Measurements from ENCODE around the gene SERTM2. TPM values are rescaled to one million over a fixed set of nuclear protein-coding genes. Genes with fewer than 3 reads are reported as not detected.

SERTM2 gene
- total RNA-seq (2014; rRNA removed; shearing (Covaris generic); ENCODE audit: low replicate concordance): not detected in 2 replicates

DNA sequence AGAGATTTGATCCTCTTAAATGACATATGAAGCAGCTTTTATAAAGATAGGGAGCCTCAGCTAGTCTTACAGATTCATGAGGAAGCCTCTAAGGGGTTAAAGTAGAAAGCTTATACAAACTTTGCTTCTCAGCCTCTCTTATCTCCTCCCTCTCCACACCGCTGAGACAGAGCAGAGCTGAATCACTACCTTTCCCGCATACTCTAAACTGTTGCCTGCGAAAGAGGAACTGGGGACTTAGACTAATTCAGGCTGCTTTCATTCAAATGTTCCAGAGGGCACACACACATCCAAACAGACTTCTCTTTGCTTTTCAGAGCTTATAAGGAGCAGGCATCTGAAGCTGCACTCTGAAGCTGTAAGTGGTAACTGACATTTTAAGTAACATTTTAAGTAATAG is at the start of gene SERTM2:
Gene SERTM2, plus strand, starts transcription at position 169 of the 400 bp plus-strand sequence. CDS start 7,213 bp downstream, outside the sequence.
- no peak within 1 kb of the TSS for H3K4me3 ChIP-seq
- H3K27me3 ChIP-seq: no peaks in the 10 kb centered on the region
- H3K9me3 ChIP-seq: no peaks in the 10 kb centered on the region
- H3K36me3 ChIP-seq: no peaks in the 10 kb centered on the region
- no peak for DNase-seq

DNA sequence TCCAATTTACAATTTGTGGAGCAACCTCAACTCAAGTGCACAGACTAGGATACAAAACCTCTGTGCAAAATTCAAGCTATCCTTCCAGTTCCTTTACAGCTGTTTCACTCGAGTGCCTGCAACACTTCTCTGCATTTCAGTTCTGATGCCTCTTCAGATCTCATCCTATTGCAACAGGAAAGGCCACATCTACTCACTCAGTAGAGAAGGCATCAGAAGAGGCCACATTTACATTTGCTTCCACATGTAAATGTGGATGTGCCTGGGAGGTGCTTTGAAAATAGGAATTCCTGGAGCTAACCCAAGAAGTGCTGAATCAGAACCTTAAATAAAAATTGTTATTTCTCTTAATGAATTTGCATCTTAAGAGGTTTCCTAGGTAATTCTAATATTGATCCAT is 45.8 kb upstream of the SERTM2 start:
- no peaks in the 10 kb centered on the region for H3K36me3 ChIP-seq
- no peaks in the 10 kb centered on the region for H3K9me3 ChIP-seq
- H3K4me3 ChIP-seq: no peak overlapping the region
- no peak for DNase-seq
- no peaks in the 10 kb centered on the region for H3K27me3 ChIP-seq

DNA sequence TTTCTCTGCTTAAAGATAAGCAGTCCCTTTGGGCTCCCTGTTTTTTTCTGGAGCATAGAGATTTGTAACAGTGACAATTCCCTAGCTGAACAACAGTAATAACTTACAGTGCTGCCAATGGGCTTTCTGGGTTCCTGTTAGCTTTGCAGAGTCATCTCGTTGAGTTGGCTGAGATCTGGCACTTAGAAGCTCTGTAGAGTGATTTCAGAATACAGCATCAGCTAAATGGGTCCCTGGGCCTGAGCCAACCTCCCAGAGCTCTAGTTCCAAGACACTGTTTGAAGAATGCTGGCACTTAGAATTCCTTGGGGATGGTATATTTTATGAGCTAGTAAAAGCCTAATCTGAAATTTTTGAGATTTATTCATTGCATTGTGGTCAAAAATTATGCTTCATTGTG is 43.5 kb upstream of the SERTM2 start:
- H3K9me3 ChIP-seq: no peaks in the 10 kb centered on the region
- H3K4me3 ChIP-seq: no peak overlapping the region
- DNase-seq: peak; percentile 3
- H3K36me3 ChIP-seq: no peaks in the 10 kb centered on the region
- H3K27me3 ChIP-seq: no peaks in the 10 kb centered on the region

DNA sequence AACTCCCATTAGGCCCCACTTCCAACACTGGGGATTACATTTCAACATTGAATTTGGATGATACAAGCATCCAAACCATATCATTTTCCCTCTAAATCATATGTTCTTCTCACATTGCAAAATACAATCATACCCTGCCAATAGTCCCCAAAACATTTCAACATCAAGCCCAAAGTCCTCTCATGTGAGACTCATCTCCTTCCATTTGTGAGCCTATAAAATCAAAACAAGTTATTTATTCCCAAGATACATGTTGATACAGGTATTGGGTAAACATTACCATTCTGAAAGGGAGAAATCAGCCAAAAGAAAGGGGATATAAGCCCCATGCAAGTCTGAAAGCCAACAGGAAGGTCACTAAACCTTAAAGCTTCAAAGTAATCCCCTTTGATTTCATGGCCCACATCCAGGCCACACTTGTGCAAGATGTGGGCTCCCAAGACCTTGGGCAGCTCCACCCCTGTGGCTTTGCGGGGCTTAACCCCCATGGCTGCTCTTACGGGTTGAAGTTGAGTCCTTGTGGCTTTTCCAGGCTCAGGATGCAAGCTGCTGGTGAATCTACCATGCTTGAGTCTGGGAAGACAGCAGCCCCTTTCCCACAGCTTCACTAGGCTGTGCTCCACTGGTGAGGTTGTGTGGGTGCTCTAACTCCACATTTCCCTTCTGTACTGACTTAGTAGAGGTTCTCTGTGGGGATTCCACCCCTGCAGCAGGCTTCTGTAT is 40.6 kb upstream of the SERTM2 start:
- DNase-seq: no peak
- no peaks in the 10 kb centered on the region for H3K36me3 ChIP-seq
- no peaks in the 10 kb centered on the region for H3K27me3 ChIP-seq
- H3K4me3 ChIP-seq: no peak overlapping the region
- H3K9me3 ChIP-seq: no peaks in the 10 kb centered on the region

DNA sequence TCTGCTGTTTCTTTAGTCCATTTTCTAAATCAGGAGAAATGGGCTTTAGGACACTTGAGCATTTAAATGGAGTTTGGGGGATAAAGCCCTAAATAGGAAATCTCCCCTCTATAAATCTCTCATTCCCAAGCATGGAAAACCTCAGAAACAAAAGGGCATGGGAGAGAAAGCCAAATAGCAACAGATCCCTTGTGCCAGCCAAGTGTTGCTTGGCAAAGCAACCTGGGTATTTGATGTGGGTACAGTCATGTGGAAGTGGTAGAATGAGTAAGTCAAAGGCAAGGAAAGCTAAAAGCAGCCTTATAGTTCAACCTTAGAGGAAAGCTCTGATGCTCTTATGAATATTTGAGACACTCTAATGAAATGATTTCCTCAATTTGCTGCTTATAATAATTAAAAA is 29.5 kb upstream of the SERTM2 start:
- no peaks in the 10 kb centered on the region for H3K36me3 ChIP-seq
- no peak for DNase-seq
- H3K27me3 ChIP-seq: no peaks in the 10 kb centered on the region
- no peak overlapping the region for H3K4me3 ChIP-seq
- no peaks in the 10 kb centered on the region for H3K9me3 ChIP-seq

DNA sequence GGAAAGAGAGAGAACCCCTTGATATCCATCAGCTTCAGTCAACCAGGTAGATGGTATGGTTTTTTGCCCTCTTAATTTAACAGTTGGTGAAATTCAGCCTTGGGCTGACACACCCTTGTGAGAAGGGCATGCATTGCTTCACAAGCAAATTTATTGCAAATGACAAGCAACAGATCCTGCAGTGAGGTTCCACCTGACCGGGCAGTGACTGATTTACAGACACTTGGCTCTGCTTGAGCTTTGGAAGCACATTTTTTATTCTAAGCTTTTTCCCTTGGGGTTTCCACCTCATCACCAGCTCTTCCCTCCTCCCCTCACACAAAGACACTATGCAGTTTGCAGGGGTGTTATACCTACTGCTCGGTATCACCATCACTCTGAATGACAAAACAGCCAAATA is 28.3 kb upstream of the SERTM2 start:
- Histone ChIP-seq H3K36me3 (no peaks in the 10 kb centered on the region), H3K27me3 (no peaks in the 10 kb centered on the region), H3K9me3 (no peaks in the 10 kb centered on the region), H3K4me3 (no peak overlapping the region)
- no peak for DNase-seq

DNA sequence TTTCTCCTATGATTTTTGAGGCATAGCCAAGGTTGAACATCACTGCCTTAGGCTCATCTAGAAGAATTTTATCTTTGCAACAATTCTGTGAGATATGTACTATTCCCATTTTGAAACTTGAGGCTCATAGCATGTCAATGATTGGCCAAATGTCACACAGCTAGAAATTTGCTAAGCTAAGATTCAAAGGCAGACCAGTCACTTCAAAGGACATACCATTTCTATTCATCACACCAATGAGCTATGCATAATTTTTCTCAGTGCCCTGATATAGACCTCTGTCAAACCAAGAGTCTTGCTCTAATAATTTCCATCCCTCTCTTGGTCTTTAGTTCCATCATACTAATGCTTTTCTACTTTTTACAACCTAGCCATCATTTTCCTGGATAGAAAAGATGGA is 27.6 kb upstream of the SERTM2 start:
- H3K4me3 ChIP-seq: no peak overlapping the region
- H3K36me3 ChIP-seq: no peaks in the 10 kb centered on the region
- no peaks in the 10 kb centered on the region for H3K27me3 ChIP-seq
- no peaks in the 10 kb centered on the region for H3K9me3 ChIP-seq
- DNase-seq: no peak

DNA sequence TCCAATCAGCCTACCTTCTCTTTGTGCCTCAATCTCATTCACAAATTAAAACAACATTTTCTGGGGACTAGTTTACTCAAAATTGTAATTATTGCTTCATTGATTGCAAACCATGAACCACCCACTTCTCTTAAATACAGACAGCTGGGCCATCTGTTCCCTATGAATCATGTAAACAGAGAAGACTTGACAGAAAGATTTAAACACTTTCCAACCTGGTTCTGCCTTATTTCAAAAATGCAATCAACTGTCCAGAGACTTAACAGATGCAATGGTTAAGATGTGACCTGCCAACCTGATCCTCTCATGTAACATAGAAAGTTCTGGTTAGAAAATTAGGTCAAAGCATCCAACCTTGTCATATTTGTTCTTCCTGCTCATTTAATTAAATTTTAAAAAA is 20.8 kb upstream of the SERTM2 start:
- H3K9me3 ChIP-seq: no peaks in the 10 kb centered on the region
- H3K4me3 ChIP-seq: no peak overlapping the region
- no peaks in the 10 kb centered on the region for H3K27me3 ChIP-seq
- no peak for DNase-seq
- no peaks in the 10 kb centered on the region for H3K36me3 ChIP-seq

DNA sequence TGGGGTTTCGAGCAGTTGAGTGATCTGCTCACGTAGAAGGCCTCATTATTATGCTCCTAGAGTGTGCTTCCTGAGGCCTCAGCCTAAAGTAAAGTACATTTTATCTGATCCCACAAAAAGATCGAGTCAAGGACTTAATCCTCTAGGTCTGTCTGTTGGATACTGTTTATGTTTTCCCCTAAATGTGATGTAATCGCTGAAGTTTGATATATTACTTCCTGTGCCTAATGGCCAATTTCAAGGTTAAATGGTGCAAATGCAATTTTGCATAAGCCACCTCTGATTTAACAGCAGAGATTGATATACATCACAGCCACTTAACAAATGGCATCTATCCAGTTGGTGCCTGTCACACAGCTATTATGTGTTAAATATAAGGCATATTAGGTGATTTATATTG is 19.4 kb upstream of the SERTM2 start:
- no peak for DNase-seq
- H3K9me3 ChIP-seq: no peaks in the 10 kb centered on the region

DNA sequence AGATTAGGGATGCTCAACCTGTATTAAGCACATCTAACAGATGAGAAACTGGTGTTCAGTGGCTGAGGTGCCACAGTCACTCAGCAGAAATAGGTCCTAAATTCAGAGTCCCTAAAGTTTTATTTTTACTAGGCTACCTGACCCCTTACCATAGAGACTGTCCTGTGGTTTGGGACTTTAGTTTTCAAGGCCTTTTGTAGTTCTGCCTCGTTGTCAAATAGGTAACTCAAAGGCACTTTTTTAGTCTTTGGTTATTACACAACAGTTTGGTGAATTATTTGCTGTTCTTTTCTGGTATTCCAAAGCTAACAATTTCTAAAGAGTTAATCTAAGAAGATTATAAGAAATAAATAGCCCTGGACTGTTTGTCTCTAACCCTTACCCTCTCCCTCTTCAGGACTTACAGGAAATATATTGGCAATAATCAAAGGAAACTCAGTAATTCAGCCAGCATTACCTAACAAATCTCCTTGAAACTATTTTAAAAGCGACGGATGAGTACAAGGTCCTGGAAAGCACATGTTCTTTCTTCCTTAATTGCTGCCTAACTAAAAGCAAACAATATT is 12.8 kb upstream of the SERTM2 start:
- no peak for DNase-seq
- Histone ChIP-seq H3K4me3 (no peak overlapping the region), H3K36me3 (no peaks in the 10 kb centered on the region), H3K27me3 (no peaks in the 10 kb centered on the region), H3K9me3 (no peaks in the 10 kb centered on the region)

More for the DNA sequence above, 19.4 kb upstream of the SERTM2 start:
- no peak overlapping the region for H3K4me3 ChIP-seq
- no peaks in the 10 kb centered on the region for H3K36me3 ChIP-seq
- no peaks in the 10 kb centered on the region for H3K27me3 ChIP-seq

DNA sequence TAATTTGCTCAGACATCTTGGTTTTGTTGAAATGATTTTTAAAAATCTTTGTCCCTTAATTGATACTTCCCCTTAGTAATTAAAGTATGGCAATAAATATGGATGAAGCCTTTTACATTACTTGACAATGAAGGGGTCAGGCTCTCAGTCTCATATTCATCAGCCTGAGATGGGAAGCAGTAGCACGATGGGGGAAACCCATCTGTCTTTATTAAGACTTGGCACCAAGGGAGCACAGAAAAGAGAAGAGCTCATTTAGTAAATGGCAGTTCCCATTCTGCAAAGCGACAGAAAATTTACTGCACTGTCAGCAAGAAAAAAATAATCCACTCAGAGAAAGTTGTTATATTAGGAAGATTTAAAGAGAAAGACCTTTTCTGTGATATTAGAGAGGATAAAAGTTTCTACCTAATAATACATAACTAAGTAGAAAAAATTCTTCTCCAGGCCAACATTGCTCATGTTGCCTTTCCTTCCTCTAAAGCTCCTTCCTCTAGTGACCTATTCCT is 7.9 kb upstream of the SERTM2 start:
- no peaks in the 10 kb centered on the region for H3K27me3 ChIP-seq
- H3K4me3 ChIP-seq: no peak overlapping the region
- no peaks in the 10 kb centered on the region for H3K9me3 ChIP-seq
- H3K36me3 ChIP-seq: no peaks in the 10 kb centered on the region
- no peak for DNase-seq

DNA sequence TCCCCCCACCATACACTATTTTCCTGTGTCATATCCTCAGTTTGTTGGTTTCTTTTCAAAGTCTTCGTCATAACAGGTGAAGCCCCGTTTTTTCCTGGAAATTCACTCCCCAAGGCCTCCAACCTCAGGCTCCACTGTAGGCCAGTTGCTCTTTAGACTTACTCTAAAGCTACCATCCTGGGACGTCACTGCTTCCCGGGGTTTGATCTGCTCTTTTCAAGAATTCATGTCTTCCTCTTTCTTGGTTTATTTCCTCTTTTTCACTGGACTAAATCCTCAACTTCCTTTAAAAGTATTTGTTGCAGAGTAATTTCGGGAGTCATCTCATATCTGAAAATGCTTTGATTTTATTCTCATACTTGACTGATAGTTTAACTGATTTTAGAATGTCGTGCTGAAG is 6.5 kb upstream of the SERTM2 start:
- H3K9me3 ChIP-seq: no peaks in the 10 kb centered on the region
- H3K27me3 ChIP-seq: no peaks in the 10 kb centered on the region
- DNase-seq: no peak
- H3K4me3 ChIP-seq: no peak overlapping the region
- no peaks in the 10 kb centered on the region for H3K36me3 ChIP-seq

DNA sequence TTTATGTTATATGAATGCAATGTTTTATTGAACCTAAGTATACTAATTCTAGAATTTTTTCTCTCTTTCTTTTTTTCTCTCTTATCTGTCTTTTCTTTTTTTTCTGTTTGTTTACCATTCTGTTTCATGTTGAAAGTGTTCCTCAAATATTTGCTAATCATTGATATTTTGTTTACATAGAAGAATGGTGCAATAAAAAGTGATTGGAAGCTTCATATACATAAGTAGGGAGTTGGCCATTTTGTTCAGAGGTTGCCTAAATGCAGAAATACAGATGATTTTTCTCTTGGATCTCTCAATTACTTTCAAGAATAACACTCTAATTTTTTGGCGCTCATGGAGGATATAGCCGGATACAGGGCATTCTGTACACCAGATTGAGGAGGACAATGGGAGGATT is 5.7 kb upstream of the SERTM2 start:
- no peak for DNase-seq
- H3K36me3 ChIP-seq: no peaks in the 10 kb centered on the region
- no peaks in the 10 kb centered on the region for H3K9me3 ChIP-seq
- H3K27me3 ChIP-seq: no peaks in the 10 kb centered on the region
- no peak overlapping the region for H3K4me3 ChIP-seq

DNA sequence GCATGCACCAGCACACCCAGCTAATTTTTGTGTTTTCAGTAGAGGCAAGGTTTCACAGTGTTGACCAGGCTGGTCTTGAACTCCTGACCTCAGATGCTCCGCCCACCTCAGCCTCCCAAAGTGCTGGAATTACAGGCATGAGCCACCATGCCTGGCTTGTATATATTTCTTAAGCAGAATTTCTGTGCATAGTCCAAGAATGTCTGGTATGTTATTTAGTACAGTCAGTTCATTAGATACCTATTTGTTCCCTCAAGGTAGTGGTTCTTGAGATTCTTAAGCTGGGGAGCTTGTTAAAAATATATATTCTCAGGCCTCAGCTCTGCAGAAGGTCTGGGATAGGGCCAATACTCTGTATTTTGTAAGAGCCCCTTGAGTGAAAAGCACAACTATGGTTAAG is 4.6 kb upstream of the SERTM2 start:
- Histone ChIP-seq H3K4me3 (no peak overlapping the region), H3K9me3 (no peaks in the 10 kb centered on the region), H3K27me3 (no peaks in the 10 kb centered on the region), H3K36me3 (no peaks in the 10 kb centered on the region)
- DNase-seq: no peak

DNA sequence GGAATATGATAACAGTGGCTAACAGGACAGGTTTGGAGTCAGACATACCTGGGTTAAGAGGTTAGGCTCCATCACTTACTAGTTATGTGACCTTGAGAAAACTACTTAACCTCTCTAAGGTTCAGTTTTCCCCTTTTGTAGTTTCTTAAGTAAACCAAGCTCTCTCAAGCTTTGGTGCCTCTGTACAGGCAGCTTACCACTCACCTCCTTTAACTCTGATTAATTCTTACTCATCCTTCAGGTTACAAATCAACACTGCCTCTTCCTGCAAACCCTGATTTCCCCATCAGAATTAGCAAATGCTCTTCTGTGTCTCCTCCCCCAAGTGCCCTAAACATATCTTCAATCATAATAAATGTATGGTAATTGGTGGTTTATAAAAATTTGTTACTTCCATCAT is 3.5 kb upstream of the SERTM2 start:
- H3K9me3 ChIP-seq: no peaks in the 10 kb centered on the region
- H3K4me3 ChIP-seq: no peak overlapping the region
- H3K27me3 ChIP-seq: no peaks in the 10 kb centered on the region
- no peaks in the 10 kb centered on the region for H3K36me3 ChIP-seq
- DNase-seq: no peak

DNA sequence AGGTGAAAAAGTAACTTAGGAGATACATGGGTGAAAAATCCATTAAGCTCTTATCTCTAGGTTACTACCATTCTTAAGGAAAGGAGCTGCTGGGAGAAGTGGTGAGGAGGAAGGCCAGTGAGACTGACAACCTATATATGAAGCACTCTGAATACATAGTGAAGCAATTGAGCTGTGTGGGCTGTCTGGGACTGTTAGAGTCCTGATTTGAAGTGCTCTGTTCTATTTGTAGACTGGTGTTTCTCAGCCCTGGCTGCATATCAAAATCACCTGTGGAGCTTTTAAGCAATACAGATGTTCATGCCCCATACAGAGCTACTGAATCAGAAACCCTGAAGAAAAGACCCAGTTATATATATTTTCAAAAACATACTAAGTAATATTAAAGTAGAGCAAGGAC is 3.9 kb downstream of the SERTM2 start:
- Histone ChIP-seq H3K9me3 (no peaks in the 10 kb centered on the region), H3K27me3 (no peaks in the 10 kb centered on the region), H3K36me3 (no peaks in the 10 kb centered on the region), H3K4me3 (no peak overlapping the region)
- no peak for DNase-seq

DNA sequence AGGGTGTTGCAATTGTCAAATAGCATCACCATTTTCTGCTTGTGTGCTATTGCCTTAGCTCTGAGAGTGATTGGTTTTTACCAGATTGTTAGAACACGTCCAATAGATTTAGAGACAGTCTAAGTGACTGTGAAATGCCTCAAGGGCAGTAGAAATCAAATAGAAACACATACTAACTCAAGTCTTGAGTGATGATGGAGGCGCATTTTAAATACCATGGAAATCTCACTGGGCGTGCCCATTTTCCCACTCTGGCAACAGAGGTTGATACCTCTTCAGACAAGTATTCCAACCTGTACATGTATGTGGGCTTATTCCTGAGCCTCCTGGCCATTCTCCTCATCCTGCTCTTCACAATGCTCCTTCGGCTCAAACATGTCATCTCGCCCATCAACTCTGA is 7.2 kb downstream of the SERTM2 start:
- DNase-seq: no peak
- Histone ChIP-seq H3K36me3 (no peaks in the 10 kb centered on the region), H3K4me3 (no peak overlapping the region), H3K9me3 (no peaks in the 10 kb centered on the region), H3K27me3 (no peaks in the 10 kb centered on the region)

DNA sequence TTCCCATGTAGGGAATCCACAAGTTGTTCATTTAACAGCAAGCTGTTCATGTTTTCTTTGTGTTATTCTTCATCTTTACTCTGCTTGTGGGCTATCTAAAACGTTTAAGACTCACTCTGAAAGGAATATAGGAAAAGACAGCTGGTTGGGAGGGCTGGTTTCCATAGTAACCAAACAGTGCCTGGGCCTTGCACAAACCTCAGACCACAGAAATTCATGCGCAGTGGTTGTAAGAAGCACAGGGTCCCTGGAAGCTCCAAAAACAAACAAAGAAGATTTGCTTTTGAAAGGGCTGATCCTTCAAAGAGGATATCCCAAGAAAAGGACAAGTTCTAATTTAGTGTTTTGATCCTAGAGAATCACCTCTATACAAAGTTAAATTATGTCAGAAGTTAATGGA is 7.8 kb downstream of the SERTM2 start:
- DNase-seq: no peak

More for the DNA sequence above, 7.8 kb downstream of the SERTM2 start:
- no peak overlapping the region for H3K4me3 ChIP-seq
- H3K27me3 ChIP-seq: no peaks in the 10 kb centered on the region
- no peaks in the 10 kb centered on the region for H3K9me3 ChIP-seq
- no peaks in the 10 kb centered on the region for H3K36me3 ChIP-seq

Measured in MG63 (cell line).